Mucosa of rectum (tissue), 2 donors: Measurements from ENCODE around the gene NFATC2.

Experiments used
- H3K27ac ChIP-seq, 2 donors: one replicate each; pipeline ENCODE4 v1.7.0; 2013; ENCODE audit warnings: inconsistent platforms in 2 of 2, low read depth in 2 of 2, low read length in 2 of 2
- H3K27me3 ChIP-seq, 2 donors: one replicate each; pipeline ENCODE4 v1.7.0; 2013; ENCODE audit warnings: low read length in 2 of 2; ENCODE audit not compliant: control insufficient read depth in 2 of 2, insufficient read depth in 2 of 2
- H3K36me3 ChIP-seq, 2 donors: one replicate each; pipeline ENCODE4 v1.7.0; 2013; ENCODE audit warnings: low read length in 2 of 2; ENCODE audit not compliant: control insufficient read depth in 2 of 2, insufficient read depth in 2 of 2
- H3K4me1 ChIP-seq, 2 donors: one replicate each; pipeline ENCODE4 v1.7.0; 2013; ENCODE audit warnings: low read length in 2 of 2, mild to moderate bottlenecking in 1 of 2; ENCODE audit not compliant: control insufficient read depth in 2 of 2, insufficient read depth in 2 of 2
- H3K4me3 ChIP-seq, 2 donors: one replicate each; pipeline ENCODE4 v1.7.0; 2013; ENCODE audit warnings: low read length in 2 of 2
- H3K9ac ChIP-seq, 2 donors: one replicate each; pipeline ENCODE4 v1.7.0; 2013; ENCODE audit warnings: low read length in 2 of 2, low read depth in 1 of 2, mild to moderate bottlenecking in 1 of 2
- H3K9me3 ChIP-seq, 2 donors: one replicate each; pipeline ENCODE4 v1.7.0; 2013; ENCODE audit warnings: low read length in 2 of 2; ENCODE audit not compliant: control insufficient read depth in 2 of 2
- donor health status: healthy.
- donor health status: Normal muscosa, but diverticular disease.

The NFATC2 gene

DNA sequence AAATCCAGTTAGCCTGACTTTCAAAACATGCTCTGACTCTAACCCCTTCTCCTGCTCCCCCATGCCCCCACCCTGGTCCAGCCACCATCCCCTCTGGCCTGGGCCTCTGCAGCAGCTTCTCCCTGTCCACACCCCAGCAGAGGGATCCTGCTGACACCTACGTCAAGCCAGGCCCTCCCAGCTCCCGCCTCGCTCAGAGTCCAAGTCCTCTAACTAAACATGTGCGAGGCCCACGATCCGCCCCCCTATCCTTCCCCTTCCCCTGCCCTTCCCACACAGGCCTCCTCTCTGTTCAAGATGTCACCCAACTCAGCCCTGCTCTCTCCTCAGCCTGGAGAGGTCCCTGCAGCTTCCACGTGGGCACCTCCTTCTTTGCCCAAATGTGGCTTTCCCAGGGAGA, 33.7 kb downstream of the NFATC2 start:
- Histone ChIP-seq H3K4me3 (no peak overlapping the region), H3K4me1 (peaks cover 0 to 2% of the 10 kb centered on the region in 2 donors), H3K36me3 (peaks cover 5 to 30% of the 10 kb centered on the region in 2 donors), H3K27ac (no peak overlapping the region), H3K9me3 (no peaks in the 10 kb centered on the region), H3K27me3 (no peaks in the 10 kb centered on the region), H3K9ac (no peak overlapping the region)

DNA sequence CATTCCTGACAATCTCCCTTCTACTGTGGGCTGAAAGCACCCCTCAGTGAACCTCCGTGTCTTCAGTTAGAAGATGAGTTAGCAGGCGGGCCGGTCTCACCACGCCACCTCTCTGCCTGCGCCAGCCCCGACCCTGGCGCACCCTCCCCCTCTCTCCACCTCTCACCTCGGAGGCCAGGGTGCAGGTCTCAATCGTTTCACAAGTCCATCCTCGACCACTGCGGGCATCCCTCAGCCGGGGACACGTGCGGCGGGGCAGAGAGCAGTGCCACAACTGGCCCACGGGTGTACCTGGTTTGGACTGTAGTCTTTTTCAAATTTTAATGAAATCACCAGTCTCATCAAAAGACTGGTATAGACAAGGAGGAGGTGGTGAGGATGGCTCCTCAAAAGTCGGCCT, 34.4 kb downstream of the NFATC2 start:
- H3K27me3 ChIP-seq: no peaks in the 10 kb centered on the region
- H3K4me1 ChIP-seq: no peaks in the 10 kb centered on the region
- H3K9ac ChIP-seq: no peak overlapping the region
- H3K36me3 ChIP-seq: peaks cover 5 to 28% of the 10 kb centered on the region in 2 donors
- H3K27ac ChIP-seq: no peak overlapping the region
- no peaks in the 10 kb centered on the region for H3K9me3 ChIP-seq
- H3K4me3 ChIP-seq: no peak overlapping the region

DNA sequence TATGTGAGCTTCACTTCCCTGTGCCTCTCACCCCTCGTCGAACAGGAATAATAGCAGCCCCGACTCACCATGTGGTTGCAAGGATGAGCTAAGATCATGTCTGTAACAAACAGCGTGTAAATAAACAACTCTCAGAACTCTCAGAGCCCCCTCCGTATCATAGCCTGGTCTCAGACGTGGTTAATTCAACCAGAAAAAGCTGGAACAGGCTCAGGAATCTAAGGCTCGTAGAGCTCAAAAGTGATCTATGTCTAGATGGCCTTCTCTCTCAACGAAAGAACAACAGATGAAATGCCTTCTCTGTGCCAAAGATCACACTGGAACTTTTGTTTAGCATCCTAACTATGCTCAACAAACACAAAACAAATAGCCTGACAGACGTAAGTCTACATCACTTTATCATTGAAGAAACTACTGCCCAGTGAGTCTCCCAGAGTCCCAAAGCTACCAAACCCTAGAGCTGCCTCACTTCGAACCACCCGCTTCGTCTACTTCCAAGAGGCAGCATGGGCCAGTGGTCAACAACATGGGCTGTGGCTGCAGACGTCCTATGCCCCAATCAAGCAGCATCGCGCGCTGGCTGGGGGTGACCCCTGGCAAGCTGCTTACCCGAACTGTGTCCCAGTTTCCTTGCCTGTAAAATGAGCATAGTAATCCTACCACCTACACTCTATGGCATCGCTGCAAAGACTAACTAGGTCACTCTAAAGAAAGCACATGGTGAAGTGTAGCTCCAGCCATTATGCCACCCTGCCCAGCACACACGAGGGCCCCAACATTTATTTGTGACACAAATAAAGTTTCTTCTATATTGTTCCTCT, 35.1 kb downstream of the NFATC2 start:
- no peaks in the 10 kb centered on the region for H3K9me3 ChIP-seq
- no peak overlapping the region for H3K4me3 ChIP-seq
- H3K4me1 ChIP-seq: no peaks in the 10 kb centered on the region
- peaks cover 5 to 28% of the 10 kb centered on the region in 2 donors for H3K36me3 ChIP-seq
- no peaks in the 10 kb centered on the region for H3K27me3 ChIP-seq
- no peak overlapping the region for H3K9ac ChIP-seq
- H3K27ac ChIP-seq: no peak overlapping the region

DNA sequence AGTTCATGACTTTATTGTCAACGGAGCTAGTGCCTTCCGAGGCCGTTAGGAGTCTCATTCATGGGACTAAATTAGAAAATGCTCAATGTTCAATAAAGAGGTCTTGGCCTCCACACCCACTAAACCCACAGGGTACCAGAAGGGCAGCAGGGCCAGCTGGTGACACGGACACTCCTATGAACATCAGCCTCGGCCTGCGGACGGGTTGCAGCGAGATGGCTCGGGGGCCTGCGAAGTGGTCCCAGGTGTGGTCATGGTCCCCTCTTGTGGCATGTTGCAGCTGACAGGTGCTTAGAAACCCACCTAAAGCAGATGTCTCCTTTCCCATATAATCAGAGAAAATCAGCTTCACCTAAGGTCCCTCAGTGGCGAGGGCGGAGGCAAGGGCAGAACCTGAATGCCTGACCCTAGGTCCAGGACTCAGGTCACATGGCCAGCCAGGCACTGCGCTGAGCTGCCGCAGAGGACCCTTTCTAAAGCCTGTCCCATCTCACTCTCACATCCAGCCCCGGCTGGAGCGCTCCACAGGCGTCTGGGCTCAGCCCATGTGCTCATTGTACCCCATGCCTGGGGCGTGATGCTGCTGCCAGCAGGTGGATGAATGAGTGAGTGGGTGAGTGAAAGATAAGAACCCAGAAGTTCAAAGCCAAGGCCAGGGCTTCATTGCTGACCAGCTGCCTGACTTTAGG, 35.8 kb downstream of the NFATC2 start:
- no peaks in the 10 kb centered on the region for H3K4me1 ChIP-seq
- no peak overlapping the region for H3K4me3 ChIP-seq
- H3K9ac ChIP-seq: no peak overlapping the region
- H3K27me3 ChIP-seq: no peaks in the 10 kb centered on the region
- H3K27ac ChIP-seq: no peak overlapping the region
- H3K9me3 ChIP-seq: no peaks in the 10 kb centered on the region
- peaks cover 0 to 23% of the 10 kb centered on the region in 2 donors for H3K36me3 ChIP-seq

DNA sequence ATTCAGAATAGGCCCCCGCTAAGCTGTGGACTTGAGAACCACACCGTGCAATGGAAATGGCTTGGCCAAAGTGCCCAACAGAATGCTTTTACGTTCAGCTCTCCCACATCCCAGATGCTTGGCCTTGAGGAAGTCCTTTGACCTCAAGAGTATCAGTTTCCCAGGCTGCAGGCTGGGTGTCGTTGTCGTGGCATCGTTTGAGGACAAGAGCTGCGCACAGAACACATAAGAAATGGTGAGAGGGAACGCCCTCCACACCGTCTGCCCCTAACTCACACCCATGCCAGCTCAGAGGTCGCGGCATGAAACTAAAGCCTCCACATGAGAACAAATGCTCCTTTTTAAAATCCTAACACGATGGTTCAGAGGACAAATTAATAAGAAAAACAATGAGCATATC, 37.0 kb downstream of the NFATC2 start:
- Histone ChIP-seq H3K27ac (no peak overlapping the region), H3K4me1 (no peaks in the 10 kb centered on the region), H3K36me3 (peaks cover 0 to 18% of the 10 kb centered on the region in 2 donors), H3K27me3 (no peaks in the 10 kb centered on the region), H3K4me3 (no peak overlapping the region), H3K9me3 (no peaks in the 10 kb centered on the region), H3K9ac (no peak overlapping the region)

DNA sequence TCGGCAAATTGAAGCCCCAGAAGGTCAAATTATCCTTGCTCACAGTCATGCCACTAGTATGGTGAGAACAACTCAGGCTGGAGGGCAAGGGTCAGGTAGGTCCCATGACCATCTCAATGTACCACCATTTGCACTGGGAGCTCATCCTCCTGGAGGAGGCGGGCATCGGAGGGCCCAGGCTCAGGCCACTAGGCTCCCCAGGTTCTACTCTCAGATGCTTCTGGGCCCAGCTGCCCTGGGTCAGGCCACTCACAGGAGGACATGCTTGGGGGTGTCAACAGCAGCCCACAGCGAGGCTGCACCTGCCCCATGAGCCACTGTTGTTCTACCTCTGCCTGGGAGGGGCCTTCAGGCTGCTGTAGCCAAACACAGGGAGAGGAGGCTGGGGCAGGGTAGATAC, 39.1 kb downstream of the NFATC2 start:
- Histone ChIP-seq H3K9ac (no peak overlapping the region), H3K9me3 (no peaks in the 10 kb centered on the region), H3K4me3 (no peak overlapping the region), H3K36me3 (peaks cover 0 to 14% of the 10 kb centered on the region in 2 donors), H3K4me1 (no peaks in the 10 kb centered on the region), H3K27me3 (no peaks in the 10 kb centered on the region), H3K27ac (no peak overlapping the region)

DNA sequence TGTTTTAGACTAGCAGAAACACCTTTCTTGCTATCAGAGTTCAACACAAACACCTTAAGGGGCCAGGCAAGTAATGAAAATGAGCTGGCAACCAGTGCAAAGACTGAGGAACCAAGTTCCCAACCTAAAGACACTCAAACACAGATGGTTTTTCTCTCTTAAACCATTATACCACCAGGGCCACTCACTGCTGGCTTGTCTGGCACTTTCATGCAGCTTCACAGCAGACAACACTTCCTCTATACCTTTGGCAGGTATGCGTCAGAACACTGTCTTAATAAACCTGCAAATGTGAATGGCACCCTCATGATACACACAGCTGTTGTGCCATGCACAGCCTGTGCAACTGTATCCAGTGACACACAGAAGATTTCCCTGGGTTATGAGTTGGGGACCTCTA, 41.6 kb downstream of the NFATC2 start:
- no peak overlapping the region for H3K27ac ChIP-seq
- H3K36me3 ChIP-seq: peaks cover 0 to 5% of the 10 kb centered on the region in 2 donors
- H3K9ac ChIP-seq: no peak overlapping the region
- no peak overlapping the region for H3K4me3 ChIP-seq
- H3K4me1 ChIP-seq: peaks cover 5 to 13% of the 10 kb centered on the region in 2 donors
- no peaks in the 10 kb centered on the region for H3K9me3 ChIP-seq
- no peaks in the 10 kb centered on the region for H3K27me3 ChIP-seq

DNA sequence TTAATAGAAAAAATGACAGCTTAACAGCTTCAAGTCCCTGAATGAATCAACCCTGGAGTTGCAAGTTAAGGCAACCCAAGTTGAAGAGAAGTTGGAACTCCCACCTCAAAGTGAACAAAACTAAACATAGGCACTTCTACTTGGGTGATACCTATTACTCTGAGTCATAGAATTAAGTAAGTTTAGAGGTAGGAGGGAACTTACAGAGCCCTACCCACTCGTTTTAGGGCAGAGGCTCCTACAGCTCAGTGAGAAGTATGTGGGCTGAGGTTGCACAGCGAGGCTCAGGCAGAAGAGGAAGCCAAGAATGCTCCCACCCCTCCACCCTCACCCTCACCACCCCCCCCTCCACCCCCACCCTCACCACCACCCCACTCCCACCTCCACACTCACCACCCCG, 42.2 kb downstream of the NFATC2 start:
- H3K9ac ChIP-seq: no peak overlapping the region
- H3K4me3 ChIP-seq: no peak overlapping the region
- H3K4me1 ChIP-seq: peaks cover 5 to 15% of the 10 kb centered on the region in 2 donors
- H3K36me3 ChIP-seq: no peaks in the 10 kb centered on the region
- H3K27me3 ChIP-seq: no peaks in the 10 kb centered on the region
- no peaks in the 10 kb centered on the region for H3K9me3 ChIP-seq
- H3K27ac ChIP-seq: no peak overlapping the region

DNA sequence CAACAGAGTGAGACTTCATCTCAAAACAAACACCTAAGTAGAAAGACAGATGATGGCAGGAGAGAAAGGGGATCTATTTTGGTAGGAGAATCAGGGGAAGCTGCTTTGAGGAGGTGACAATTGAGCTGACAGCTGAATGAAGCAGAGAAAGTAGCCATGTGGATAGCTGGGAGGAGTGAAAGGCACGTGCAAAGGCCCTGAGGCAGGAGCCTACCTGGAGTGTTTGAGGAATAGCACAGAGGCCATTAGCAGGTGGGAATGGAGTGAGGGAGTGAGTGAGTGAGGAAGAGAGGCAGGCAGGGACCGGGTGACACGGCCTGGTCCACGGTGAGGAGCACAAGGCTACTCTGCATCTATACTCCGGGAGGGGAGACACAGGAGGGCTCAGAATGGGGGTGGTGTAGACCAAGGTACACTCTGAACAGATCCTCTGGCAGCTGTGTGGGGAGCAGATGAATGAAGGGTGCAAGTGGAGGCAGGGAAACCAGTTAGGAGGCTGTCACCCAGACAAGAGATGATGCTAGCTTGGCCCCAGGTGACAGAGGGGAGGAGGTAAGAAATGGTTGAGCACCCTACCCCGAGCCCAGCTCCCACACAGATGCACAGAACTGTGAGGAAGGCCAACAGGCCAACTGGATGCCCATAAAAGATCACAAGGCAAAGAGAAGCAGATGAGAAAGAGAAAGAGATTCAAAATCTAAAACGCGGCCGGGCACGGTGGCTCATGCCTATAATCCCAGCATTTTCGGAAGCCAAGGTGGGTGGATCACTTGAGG, 43.6 kb downstream of the NFATC2 start:
- no peak overlapping the region for H3K4me3 ChIP-seq
- H3K36me3 ChIP-seq: no peaks in the 10 kb centered on the region
- no peak overlapping the region for H3K9ac ChIP-seq
- H3K27me3 ChIP-seq: no peaks in the 10 kb centered on the region
- H3K27ac ChIP-seq: no peak overlapping the region
- peaks cover 7 to 16% of the 10 kb centered on the region in 2 donors for H3K4me1 ChIP-seq
- H3K9me3 ChIP-seq: no peaks in the 10 kb centered on the region
